ENCODE measurements around the gene GADD45G. TPM values are rescaled to one million over a fixed set of nuclear protein-coding genes. Genes with fewer than 3 reads are reported as not detected.

GADD45G gene
- total RNA-seq, 1 donor from 2014 or later, result not detected

GRCh38 chr9:89629081-89629976 lies 24.5 kb downstream of the GADD45G start:
- no peak for DNase-seq (ENCODE audit: low read depth in 2 of 2)

- DNase-seq (ENCODE audit: low read depth in 2 of 2), result no peak
Measured at GRCh38 chr9:89630508-89630907, 25.7 kb downstream of the GADD45G start.

GRCh38 chr9:89631384-89631783 lies 26.6 kb downstream of the GADD45G start:
- no peak for DNase-seq (ENCODE audit: low read depth in 2 of 2)

- no peak for DNase-seq (ENCODE audit: low read depth in 2 of 2)
Measured at GRCh38 chr9:89632192-89632733, 27.5 kb downstream of the GADD45G start.

GRCh38 chr9:89632736-89633135 lies 27.9 kb downstream of the GADD45G start:
- DNase-seq (ENCODE audit: low read depth in 2 of 2), result no peak

GRCh38 chr9:89633404-89633803 lies 28.6 kb downstream of the GADD45G start:
- DNase-seq (ENCODE audit: low read depth in 2 of 2), result no peak

GRCh38 chr9:89633920-89634319 lies 29.1 kb downstream of the GADD45G start:
- DNase-seq (ENCODE audit: low read depth in 2 of 2), result no peak

GRCh38 chr9:89634995-89635742 lies 30.4 kb downstream of the GADD45G start:
- no peak for DNase-seq (ENCODE audit: low read depth in 2 of 2)

- no peak for DNase-seq (ENCODE audit: low read depth in 2 of 2)
Measured at GRCh38 chr9:89635816-89636215, 31.0 kb downstream of the GADD45G start.

- DNase-seq (ENCODE audit: low read depth in 2 of 2), result no peak
Measured at GRCh38 chr9:89637787-89638186, 33.0 kb downstream of the GADD45G start.

GRCh38 chr9:89638359-89638758 lies 33.5 kb downstream of the GADD45G start:
- no peak for DNase-seq (ENCODE audit: low read depth in 2 of 2)

GRCh38 chr9:89638893-89639292 lies 34.1 kb downstream of the GADD45G start:
- DNase-seq (ENCODE audit: low read depth in 2 of 2), result no peak

- no peak for DNase-seq (ENCODE audit: low read depth in 2 of 2)
Measured at GRCh38 chr9:89639367-89639795, 34.6 kb downstream of the GADD45G start.

GRCh38 chr9:89639961-89640360 lies 35.1 kb downstream of the GADD45G start:
- no peak for DNase-seq (ENCODE audit: low read depth in 2 of 2)

GRCh38 chr9:89640361-89640760 lies 35.5 kb downstream of the GADD45G start:
- DNase-seq (ENCODE audit: low read depth in 2 of 2), result peak in 1 of 2 donors; percentile 17

GRCh38 chr9:89640801-89641200 lies 36.0 kb downstream of the GADD45G start:
- no peak for DNase-seq (ENCODE audit: low read depth in 2 of 2)

- no peak for DNase-seq (ENCODE audit: low read depth in 2 of 2)
Measured at GRCh38 chr9:89641980-89642379, 37.2 kb downstream of the GADD45G start.

- no peak for DNase-seq (ENCODE audit: low read depth in 2 of 2)
Measured at GRCh38 chr9:89642789-89643188, 38.0 kb downstream of the GADD45G start.

GRCh38 chr9:89646189-89646939 lies 41.6 kb downstream of the GADD45G start:
- no peak for DNase-seq (ENCODE audit: low read depth in 2 of 2)

GRCh38 chr9:89647366-89648128 lies 42.7 kb downstream of the GADD45G start:
- no peak for DNase-seq (ENCODE audit: low read depth in 2 of 2)
